GM12801 (cell line): ENCODE measurements around the gene ERC2.

Experiments
- CTCF ChIP-seq: IDR thresholded peaks from one replicate; pipeline ENCODE4 v1.5.1; 2011; ENCODE audit warnings: control low read depth; ENCODE audit not compliant: insufficient read length; ENCODE audit errors: extremely low read depth

The ERC2 gene

GRCh38 chr3:55647670-55648069 is 820.6 kb downstream of the ERC2 start:
- TF ChIP-seq CTCF = no peak

- no peak for TF ChIP-seq CTCF
Observed at GRCh38 chr3:55647063-55647462, 821.2 kb downstream of the ERC2 start.

- no peak for TF ChIP-seq CTCF
Observed at GRCh38 chr3:55646121-55646520, 822.1 kb downstream of the ERC2 start.

- no peak for TF ChIP-seq CTCF
Observed at GRCh38 chr3:55645422-55645821, 822.8 kb downstream of the ERC2 start.

- no peak for TF ChIP-seq CTCF
Observed at GRCh38 chr3:55643283-55643682, 825.0 kb downstream of the ERC2 start.

- TF ChIP-seq CTCF = no peak
Observed at GRCh38 chr3:55641964-55642363, 826.3 kb downstream of the ERC2 start.

GRCh38 chr3:55639896-55640765 is 828.1 kb downstream of the ERC2 start:
- TF ChIP-seq CTCF = no peak
